Fibroblast of the conjunctiva (primary cell): Measurements from ENCODE around the gene VWA2.

Experiments used
- DNase-seq: peaks from one replicate; pipeline ENCODE4 v3.0.0-alpha.2; 2010; ENCODE audit warnings: low read depth

Gene VWA2

DNA sequence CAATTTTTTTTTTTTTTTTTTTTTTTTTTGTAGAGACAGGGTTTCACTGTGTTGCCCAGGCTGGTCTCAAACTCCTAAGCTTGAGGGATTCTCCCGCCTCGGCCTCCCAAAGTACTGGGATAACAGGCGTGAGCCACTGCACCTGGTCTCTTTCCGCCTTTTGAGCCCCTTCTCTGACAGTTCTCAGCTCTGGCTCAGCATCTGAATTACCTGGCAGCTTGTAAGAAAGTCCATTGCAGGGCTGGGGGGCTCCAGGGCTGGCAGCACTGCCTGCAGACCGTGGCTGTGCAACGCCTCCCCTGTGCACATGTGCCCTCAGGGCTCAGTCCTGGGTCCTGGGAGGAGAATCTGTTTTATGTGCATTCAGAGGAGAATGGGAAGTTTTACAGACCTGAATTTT lies 37.6 kb downstream of the VWA2 start:
- no peak for DNase-seq

DNA sequence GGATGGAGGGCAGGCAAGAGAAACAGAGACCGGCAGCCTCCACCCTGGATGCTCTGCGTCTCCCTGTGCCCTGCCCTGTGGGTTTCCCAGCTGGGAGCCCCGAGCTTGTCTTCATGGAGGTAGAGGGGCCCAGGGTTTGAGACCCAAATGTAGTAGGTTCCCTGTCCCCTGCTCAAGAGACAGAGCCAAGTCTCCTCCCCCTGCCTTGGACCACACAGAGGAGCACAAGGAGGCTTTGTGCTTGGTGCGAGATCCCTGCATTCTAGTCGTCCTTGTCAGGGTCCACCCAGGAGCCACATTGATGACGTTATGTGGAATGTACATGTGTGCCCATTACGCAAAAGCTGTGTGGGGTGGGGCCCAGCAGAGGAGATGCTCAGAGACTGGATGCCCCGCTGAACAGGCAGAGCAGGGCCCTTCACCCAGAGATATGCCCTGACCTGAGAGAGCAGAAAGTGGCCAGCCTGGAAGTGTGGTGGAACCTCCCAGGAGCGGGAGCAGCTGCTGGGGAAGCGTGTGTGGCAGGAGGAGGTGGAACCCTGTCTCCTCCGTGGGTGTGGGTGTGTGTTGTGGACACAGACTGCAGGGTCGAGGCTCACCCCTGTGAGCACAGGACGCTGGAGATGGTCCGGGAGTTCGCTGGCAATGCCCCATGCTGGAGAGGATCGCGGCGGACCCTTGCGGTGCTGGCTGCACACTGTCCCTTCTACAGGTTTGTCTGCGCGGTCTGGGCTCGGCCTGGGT lies 39.3 kb downstream of the VWA2 start:
- DNase-seq, result no peak

DNA sequence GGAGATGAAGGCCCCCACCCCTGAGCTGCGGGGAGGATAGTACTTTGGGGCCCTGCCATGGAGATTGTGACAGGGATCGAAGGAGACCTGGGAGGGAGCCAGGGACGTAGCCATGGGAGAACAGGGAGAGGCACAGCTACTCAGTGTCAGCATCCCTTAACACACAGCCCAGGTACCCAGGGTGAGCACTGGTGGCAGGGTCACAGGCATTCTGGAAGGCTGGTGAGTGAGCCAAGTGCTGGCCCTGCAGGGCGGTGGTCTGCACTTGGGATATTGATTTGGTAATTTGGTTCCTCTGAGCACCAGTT lies 39.8 kb downstream of the VWA2 start:
- no peak for DNase-seq

DNA sequence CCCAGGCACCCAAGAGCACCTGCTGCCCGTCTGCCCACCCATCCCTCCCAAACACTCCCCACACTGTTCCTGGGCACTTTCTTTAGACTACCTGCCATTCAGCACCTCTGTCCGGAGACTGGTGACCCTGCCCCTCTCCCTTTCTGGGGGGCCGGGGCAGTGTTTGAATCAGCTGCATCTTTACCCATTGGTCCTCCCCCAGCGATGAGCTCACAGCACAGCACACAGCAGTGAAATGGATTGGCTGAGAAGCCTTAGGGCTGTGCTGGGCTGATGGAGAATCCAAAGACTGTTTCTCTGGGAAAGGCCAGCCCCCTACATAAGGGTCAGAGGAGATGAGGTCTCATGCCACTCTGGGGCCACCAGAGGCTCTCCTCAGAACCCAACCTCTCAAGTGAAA lies 40.2 kb downstream of the VWA2 start:
- DNase-seq, result no peak

DNA sequence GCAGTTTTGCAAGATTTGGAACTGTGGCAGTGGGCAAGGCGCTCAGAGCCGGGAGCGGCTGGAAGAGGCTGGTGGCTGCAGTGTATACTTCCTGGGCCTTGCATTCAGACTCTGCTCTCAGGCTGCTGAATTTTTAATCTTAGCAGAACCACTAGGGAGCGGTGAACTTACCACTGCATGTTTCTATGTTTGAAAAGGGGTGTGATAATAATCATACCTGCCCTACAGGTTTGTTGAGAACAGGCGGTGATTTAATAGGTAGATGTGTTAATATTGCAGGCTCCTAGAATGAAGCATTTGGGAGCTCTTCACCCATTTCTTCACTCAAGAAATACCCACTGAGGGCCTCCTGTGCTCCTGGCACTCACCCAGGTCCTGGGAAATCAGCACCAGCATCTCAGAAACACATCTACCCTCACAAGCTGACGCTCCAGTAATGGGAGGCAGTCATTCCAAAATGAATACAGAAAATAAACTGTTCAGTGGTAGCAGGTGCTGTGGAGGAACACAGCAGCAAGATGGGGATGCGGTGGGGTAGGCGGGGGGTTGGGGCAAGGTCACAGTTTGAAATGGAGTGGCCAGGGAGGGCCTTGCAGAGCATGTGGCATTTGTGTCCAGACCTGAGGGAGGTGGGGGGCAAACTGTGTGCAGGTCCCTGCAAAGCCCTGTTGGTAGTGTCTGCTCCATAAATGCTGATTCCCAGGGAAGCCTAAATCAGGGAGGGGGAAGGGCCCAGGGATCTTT lies 41.0 kb downstream of the VWA2 start:
- DNase-seq, result no peak

DNA sequence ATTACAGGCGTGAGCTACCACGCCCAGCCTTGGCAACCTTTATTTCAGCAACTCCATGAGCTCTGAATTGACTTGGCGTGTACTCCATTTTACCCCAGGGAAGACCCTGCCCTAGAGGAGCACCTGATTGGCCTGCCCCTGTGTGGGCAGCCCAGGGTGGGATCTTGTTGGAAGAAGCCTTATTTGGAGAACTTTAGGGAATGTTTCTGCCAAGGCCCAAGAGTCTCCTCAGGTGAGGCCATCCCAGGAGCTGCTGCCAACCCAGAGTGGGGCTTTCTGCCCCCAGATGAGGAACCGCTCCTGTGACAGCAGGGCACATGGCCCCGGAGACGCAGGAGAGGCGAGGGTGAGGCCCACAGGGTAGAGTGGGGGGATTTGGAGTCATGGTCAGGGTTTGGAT lies 42.0 kb downstream of the VWA2 start:
- no peak for DNase-seq

DNA sequence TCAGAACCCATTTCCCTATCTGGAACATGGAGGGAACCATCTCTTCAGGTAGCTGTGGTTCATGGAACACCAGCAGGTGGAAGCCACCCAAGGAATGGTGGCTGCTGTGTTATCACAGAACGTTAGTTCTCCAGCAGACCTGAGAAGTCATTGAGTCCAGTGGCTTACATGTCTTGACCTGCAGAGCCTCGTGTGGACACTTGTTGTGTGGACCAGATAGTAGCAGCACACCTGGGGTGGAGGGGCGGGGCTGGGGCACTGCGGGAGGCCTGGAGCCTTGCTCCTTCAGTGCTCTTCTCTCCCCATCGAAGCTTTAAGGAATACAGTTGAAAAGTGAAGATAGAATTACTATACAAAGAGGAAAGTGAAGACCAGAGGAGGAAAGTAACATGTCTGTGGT lies 42.4 kb downstream of the VWA2 start:
- DNase-seq, result no peak

DNA sequence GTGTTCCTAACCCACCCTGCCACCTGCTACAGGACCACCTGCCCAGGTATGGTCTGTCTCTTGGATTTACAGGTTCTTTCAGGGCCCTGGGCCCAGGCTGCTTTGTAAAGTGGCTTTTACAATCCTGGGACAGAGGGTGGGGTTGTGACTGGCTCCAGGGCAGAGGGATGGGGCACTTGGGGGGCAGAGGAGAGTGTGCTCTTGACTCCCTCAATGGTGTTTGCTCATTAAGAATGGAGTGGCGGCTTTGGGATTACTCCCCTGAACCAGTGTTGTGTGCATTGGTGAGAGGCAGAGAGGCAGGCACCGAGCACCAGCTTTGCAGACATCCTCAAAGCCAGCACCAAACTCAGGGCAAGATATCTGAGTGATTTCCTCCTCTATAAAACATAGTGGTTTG lies 43.5 kb downstream of the VWA2 start:
- no peak for DNase-seq

DNA sequence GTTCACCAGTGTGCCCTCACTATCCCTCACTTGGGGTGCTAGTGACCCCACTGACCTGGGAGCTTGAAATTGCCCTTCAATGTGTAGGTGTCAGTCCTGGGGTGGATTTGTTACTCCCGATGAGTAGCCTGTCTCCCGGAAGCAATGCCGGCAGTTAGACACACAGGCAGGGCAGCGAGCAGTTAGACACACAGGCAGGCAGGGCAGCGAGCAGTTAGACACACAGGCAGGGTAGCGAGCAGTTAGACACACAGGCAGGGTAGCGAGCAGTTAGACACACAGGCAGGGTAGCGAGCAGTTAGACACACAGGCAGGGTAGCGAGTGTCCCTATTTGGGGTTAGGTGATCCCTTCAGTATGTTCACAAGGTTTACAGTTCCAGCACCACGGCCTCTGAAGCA lies 44.0 kb downstream of the VWA2 start:
- DNase-seq, result no peak

DNA sequence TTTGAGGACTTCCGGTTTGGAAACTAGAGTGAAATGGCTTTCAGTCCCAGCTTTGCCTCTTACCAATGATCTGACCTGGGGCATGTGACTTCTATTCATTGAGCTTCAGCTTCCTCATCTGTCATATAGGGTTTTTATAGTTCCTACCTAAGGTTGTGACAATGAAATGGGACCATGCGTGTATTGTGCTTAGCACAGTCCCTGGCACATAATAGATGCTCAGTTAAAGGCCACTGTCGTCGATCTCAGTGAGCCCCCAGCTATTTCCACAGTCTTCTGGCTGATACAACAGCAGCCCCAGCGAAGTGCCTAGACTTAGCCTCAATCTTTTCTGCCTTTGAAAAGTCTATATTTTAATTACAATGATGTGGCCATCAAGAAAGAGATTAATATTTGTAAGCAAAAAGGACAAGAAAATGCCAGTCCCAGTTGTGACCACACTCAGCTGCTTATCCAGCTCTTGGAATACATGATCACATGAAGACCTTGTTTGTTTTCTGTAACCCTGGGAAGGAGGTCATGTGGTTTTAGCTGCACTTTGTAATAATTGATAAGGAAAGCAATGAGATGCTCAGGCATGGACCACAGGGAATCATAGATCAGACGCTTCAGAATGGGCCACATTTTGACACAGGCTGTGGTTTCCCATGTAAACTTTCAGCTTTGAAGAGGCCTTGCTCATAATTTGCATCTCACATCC lies 44.6 kb downstream of the VWA2 start:
- no peak for DNase-seq

DNA sequence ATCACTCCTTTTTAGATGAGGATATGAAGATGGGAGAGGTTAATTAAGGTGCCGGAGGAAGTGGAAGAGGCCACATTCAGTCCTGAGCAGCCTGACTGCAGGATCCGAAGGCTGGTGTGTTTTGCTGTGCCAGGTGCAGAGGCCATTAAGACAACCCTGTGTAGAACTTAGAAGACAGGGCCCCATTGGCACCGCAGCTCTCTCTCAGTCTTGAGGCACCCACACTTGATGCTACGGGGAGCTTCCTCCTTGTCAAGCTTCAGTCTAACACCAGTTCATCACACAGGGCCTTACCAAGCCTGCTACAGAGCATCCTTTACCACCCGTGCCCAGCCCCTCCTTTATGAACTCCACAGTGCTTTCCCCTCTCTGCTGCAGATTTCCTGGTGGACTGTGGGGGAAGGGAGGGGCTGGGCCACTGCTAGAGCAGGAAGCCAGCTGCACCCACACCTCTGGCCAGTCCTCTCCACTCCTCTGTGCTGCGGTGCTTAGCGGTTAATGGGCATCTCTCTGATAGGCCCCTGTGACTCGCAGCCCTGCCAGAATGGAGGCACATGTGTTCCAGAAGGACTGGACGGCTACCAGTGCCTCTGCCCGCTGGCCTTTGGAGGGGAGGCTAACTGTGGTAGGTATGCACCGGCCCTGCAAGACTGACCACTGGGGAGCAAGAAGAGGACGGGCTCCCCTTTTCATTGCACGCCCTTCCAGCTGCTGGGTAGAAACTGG lies 45.5 kb downstream of the VWA2 start:
- DNase-seq, result no peak

DNA sequence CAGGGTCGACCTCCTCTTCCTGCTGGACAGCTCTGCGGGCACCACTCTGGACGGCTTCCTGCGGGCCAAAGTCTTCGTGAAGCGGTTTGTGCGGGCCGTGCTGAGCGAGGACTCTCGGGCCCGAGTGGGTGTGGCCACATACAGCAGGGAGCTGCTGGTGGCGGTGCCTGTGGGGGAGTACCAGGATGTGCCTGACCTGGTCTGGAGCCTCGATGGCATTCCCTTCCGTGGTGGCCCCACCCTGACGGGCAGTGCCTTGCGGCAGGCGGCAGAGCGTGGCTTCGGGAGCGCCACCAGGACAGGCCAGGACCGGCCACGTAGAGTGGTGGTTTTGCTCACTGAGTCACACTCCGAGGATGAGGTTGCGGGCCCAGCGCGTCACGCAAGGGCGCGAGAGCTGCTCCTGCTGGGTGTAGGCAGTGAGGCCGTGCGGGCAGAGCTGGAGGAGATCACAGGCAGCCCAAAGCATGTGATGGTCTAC lies 46.9 kb downstream of the VWA2 start:
- DNase-seq, result no peak

DNA sequence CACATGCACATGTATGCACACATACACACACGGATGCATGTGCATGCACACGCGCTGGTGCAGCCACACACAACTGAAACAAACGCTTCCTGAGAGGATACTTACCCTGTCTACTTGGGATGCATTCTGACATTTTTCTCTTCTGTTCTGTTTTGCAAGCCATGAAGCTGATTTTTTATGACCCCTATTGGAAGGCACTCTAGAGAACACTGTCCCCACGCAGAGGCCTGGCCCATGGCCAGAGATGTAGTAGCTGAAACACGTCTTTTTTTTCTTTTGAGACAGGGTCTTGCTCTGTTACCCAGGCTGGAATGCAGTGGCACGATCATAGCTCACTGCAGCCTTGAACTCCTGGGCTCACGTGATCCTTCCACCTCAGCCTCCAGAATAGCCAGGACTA lies 47.9 kb downstream of the VWA2 start:
- no peak for DNase-seq

DNA sequence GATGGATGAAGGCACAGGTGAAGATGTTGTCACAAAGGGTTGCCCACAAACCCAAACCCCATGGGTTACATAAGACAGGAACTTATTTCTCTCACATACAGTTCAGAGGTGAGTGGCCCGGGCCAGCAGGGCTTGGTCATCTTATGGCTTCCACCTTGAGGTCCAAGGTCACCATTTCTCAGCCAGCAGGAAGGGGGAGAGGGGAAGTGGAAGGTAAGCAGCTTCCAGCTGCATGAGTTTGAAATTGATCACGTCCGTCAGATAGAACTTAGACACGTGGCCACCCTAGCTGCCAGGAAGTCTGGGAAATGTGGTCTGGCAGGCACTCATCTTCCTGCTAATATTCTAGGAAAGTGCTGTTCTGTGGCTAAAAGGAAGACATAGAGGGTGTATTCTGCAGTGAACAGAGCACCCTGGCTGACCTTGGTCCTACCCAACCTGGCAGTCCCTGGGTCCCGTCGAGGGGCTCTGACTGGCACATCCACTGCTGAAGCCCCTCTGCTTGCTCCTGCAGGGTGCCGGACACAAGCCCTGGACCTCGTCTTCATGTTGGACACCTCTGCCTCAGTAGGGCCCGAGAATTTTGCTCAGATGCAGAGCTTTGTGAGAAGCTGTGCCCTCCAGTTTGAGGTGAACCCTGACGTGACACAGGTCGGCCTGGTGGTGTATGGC lies 49.5 kb downstream of the VWA2 start:
- DNase-seq, result no peak

DNA sequence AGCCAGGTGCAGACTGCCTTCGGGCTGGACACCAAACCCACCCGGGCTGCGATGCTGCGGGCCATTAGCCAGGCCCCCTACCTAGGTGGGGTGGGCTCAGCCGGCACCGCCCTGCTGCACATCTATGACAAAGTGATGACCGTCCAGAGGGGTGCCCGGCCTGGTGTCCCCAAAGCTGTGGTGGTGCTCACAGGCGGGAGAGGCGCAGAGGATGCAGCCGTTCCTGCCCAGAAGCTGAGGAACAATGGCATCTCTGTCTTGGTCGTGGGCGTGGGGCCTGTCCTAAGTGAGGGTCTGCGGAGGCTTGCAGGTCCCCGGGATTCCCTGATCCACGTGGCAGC lies 50.0 kb downstream of the VWA2 start:
- DNase-seq, result no peak

DNA sequence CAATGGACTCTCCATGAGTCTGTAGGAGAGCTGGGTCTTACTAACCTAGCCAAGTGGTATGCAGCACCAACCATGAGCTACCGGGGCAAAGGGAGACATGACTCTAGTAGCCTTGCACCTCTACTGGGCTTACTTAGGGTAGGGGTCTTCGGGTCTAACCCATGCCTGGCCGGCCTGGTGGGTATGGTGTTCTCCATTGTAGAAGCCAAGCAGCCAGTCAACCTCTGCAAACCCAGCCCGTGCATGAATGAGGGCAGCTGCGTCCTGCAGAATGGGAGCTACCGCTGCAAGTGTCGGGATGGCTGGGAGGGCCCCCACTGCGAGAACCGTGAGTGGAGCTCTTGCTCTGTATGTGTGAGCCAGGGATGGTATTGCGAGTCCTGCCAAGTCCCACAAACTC lies 51.0 kb downstream of the VWA2 start:
- DNase-seq, result no peak

DNA sequence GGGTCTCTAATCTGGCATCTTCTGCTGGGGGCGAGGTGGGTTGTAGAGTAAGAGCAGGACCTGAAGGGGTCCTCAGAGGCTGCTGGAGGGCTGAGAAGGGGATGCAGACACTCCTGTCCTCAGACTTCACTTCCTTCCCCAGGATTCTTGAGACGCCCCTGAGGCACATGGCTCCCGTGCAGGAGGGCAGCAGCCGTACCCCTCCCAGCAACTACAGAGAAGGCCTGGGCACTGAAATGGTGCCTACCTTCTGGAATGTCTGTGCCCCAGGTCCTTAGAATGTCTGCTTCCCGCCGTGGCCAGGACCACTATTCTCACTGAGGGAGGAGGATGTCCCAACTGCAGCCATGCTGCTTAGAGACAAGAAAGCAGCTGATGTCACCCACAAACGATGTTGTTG lies 52.0 kb downstream of the VWA2 start:
- DNase-seq, result no peak

DNA sequence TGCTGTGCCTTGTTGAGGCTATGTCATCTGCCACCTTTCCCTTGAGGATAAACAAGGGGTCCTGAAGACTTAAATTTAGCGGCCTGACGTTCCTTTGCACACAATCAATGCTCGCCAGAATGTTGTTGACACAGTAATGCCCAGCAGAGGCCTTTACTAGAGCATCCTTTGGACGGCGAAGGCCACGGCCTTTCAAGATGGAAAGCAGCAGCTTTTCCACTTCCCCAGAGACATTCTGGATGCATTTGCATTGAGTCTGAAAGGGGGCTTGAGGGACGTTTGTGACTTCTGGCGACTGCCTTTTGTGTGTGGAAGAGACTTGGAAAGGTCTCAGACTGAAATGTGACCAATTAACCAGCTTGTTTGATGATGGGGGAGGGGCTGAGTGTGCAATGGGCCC lies 52.5 kb downstream of the VWA2 start:
- no peak for DNase-seq

DNA sequence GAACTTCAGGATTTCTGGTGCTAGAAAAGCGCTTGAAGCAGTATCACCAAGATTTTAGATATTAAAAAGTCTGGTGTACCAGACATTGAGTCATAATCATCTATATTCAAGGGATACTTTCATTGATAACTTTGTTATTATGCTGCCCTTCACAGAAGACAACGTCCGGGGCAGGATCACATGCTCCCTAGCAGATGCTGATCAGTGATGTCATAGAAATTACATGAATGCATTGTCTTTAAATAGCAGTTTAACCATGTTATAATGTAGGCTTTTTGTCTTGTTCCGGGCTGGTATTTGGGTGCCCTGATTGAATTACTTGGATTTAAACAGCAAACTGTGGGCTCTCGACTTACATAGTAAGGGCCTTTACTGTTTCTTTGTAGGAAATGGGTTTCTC lies 54.0 kb downstream of the VWA2 start:
- DNase-seq, result no peak

DNA sequence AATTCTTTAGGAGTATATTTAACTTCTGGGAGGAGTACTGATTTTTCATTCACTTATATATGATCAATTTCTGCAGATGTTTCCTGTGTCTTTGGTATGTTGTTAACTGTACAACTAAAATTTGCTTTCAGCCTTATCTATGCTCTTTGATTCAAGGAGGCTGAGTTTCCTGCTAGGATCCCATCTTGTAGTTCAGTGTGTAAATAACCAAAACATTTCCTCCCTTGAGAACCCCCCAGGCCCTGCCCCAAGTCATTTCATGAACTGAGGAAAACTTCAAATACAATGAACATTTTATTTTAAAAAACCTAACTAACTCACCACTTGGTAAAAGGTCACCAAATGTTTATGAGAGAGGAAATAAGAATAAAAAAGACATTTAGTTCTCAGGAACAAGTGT lies 55.5 kb downstream of the VWA2 start:
- DNase-seq, result no peak

DNA sequence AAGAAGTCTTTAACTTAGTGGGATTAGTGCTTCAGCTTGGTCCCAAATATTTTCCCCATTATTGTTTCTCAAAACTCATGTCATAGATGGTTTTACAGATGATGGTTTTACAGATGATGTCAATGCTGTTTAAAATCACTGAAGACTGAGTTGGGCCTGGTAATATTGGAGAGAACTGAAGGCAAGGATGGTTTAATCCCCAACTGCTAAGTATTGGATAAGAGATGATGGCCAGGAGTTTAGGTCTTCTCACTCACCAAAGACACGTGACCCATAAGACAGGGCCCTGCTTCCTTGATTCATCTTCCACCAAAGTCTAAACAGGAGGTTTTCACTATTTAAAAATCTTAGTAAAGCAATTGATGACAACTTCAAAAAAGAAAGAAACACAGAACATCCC lies 56.3 kb downstream of the VWA2 start:
- no peak for DNase-seq

DNA sequence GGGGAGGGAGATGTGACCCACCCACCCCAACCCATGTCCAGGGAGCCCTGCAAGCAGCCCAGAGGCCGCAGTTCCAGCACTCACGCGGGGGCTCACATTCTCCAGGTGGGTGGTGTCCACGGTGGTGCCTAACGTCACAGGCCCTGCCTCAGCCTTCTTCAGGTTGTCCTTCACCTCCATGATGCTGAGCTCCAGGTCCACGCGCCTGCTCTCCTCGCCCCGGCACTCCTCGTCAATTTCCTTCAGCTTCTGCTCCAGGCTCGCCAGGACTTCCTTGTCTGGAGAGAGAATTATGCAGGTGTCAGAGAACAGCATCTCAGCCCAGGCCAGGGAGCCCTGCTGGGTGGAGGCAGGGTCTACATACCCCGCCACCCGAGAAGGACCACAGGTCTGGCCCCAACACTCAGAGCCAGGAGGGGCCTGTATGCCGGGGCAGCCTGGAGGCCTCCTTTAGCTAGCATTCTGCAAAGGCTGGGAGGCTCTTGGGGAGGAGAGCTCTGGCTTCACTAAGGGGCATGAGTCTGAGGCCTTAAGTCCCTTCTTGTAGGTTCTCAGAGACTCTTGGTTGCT lies 58.2 kb downstream of the VWA2 start:
- DNase-seq, result no peak
